NCI-H1417 (cell line): ENCODE results near the gene TAF1B.
"Not testable (repeated sequence)": the region's sequence is repeated elsewhere in the genome, so short reads cannot be mapped to it uniquely, and the experiment has no call there.

ENCODE experiments used
- DNase-seq, 3 experiments: peaks; one replicate each; lab custom pipeline; 2025; lab: John Stamatoyannopoulos, UW

The TAF1B gene

GRCh38 chr2:9831670-9832069 is 11.6 kb upstream of the TAF1B start:
- DNase-seq: no peak

- no peak for DNase-seq
Observed at GRCh38 chr2:9832586-9832985, 10.7 kb upstream of the TAF1B start.

GRCh38 chr2:9835068-9835467 is 8.2 kb upstream of the TAF1B start:
- DNase-seq: not testable (repeated sequence)

GRCh38 chr2:9836074-9836473 is 7.2 kb upstream of the TAF1B start:
- DNase-seq: no peak

GRCh38 chr2:9836517-9836916 is 6.8 kb upstream of the TAF1B start:
- DNase-seq: no peak

GRCh38 chr2:9837451-9837850 is 5.8 kb upstream of the TAF1B start:
- no peak for DNase-seq

- no peak for DNase-seq
Observed at GRCh38 chr2:9838391-9838790, 4.9 kb upstream of the TAF1B start.

GRCh38 chr2:9842487-9843228 is 616 bp upstream of the TAF1B start:
- DNase-seq: no peak

- DNase-seq: peak in 2 of 3 experiments; percentile 73 to 79
Observed at GRCh38 chr2:9844036-9844483, 786 bp downstream of the TAF1B start.

GRCh38 chr2:9844576-9844975 is 1.3 kb downstream of the TAF1B start:
- DNase-seq: no peak

- DNase-seq: no peak
Observed at GRCh38 chr2:9846554-9846953, 3.3 kb downstream of the TAF1B start.

GRCh38 chr2:9847140-9847539 is 3.9 kb downstream of the TAF1B start:
- no peak for DNase-seq

- no peak for DNase-seq
Observed at GRCh38 chr2:9852881-9853280, 9.6 kb downstream of the TAF1B start.

GRCh38 chr2:9857814-9858729 is 14.8 kb downstream of the TAF1B start:
- DNase-seq: no peak

GRCh38 chr2:9858730-9859068 is 15.4 kb downstream of the TAF1B start:
- no peak for DNase-seq

- not testable (repeated sequence) for DNase-seq
Observed at GRCh38 chr2:9860922-9861580, 17.8 kb downstream of the TAF1B start.

GRCh38 chr2:9867881-9868280 is 24.6 kb downstream of the TAF1B start:
- no peak for DNase-seq

GRCh38 chr2:9873337-9873736 is 30.1 kb downstream of the TAF1B start:
- no peak for DNase-seq

- no peak for DNase-seq
Observed at GRCh38 chr2:9877026-9877425, 33.8 kb downstream of the TAF1B start.

- no peak for DNase-seq
Observed at GRCh38 chr2:9877726-9878125, 34.5 kb downstream of the TAF1B start.

- DNase-seq: no peak
Observed at GRCh38 chr2:9879455-9880194, 36.4 kb downstream of the TAF1B start.

GRCh38 chr2:9883897-9884296 is 40.6 kb downstream of the TAF1B start:
- no peak for DNase-seq
